ENCODE measurements around the gene LAMA3.
A peak's percentile ranks its signal among the peaks of the same experiment; 100 is the strongest.

LAMA3 gene

DNA sequence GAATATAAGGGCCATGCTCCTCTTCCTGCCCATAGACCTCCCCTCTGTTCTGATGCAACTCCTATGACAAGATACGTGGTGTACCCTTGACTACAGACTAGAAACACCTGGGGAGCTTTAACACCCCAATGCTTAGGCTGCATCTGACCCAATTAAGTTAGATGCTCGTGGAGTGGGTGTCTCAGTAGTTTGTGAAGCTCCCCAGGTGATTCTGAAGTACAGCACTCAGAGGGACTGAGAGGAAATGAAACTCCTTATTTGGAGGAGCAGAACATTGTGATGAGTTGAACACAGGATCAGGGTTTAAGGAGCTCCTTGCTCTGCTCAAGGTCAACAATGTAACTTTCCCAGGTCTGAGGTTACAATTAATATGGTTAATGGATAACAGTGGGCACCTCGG lies 245.0 kb downstream of the LAMA3 start:
- in situ Hi-C loops (cut with MboI; ENCODE audit: low sequenced_read_pairs, unreplicated experiment), result no loop called here
- DNase-seq (ENCODE audit: low spot score), result no peak
- TF ChIP-seq, protein P1, sequence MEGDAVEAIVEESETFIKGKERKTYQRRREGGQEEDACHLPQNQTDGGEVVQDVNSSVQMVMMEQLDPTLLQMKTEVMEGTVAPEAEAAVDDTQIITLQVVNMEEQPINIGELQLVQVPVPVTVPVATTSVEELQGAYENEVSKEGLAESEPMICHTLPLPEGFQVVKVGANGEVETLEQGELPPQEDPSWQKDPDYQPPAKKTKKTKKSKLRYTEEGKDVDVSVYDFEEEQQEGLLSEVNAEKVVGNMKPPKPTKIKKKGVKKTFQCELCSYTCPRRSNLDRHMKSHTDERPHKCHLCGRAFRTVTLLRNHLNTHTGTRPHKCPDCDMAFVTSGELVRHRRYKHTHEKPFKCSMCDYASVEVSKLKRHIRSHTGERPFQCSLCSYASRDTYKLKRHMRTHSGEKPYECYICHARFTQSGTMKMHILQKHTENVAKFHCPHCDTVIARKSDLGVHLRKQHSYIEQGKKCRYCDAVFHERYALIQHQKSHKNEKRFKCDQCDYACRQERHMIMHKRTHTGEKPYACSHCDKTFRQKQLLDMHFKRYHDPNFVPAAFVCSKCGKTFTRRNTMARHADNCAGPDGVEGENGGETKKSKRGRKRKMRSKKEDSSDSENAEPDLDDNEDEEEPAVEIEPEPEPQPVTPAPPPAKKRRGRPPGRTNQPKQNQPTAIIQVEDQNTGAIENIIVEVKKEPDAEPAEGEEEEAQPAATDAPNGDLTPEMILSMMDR (IDR thresholded peaks at IDR 0.05; ENCODE audit: borderline replicate concordance, control extremely low read depth, extremely low read depth, insufficient read depth, missing control alignments), result no peak

- DNase-seq (ENCODE audit: low spot score), result no peak
- in situ Hi-C loops (cut with MboI; ENCODE audit: low sequenced_read_pairs, unreplicated experiment), result no loop called here
- TF ChIP-seq, protein P1 (IDR thresholded peaks at IDR 0.05; ENCODE audit: borderline replicate concordance, control extremely low read depth, extremely low read depth, insufficient read depth, missing control alignments), result no peak
Measured at GRCh38 chr18:23934863-23935262, 245.6 kb downstream of the LAMA3 start.

DNA sequence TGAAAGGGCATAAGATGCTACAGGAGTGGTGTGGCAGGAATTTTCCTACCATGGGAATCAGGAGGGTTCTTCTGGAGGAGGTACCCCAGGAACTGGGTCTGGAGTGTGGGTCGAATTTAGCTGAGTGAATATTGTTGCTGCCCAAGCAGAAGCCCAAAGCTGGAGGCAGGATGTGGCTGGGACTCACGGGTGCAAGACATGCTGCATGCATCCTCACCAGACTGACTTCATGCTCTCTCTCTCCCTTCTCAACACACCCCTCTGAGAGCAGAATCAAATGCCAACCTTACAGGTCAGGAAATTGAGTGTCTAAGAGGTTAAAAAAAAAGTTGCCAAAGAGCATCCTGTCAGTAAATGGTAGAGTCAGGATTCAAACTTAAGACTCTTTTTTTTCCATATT lies 246.6 kb downstream of the LAMA3 start:
- TF ChIP-seq, protein P1 (IDR thresholded peaks at IDR 0.05; ENCODE audit: borderline replicate concordance, control extremely low read depth, extremely low read depth, insufficient read depth, missing control alignments), result no peak
- DNase-seq (ENCODE audit: low spot score), result no peak
- in situ Hi-C loops (cut with MboI; ENCODE audit: low sequenced_read_pairs, unreplicated experiment), result no loop called here

DNA sequence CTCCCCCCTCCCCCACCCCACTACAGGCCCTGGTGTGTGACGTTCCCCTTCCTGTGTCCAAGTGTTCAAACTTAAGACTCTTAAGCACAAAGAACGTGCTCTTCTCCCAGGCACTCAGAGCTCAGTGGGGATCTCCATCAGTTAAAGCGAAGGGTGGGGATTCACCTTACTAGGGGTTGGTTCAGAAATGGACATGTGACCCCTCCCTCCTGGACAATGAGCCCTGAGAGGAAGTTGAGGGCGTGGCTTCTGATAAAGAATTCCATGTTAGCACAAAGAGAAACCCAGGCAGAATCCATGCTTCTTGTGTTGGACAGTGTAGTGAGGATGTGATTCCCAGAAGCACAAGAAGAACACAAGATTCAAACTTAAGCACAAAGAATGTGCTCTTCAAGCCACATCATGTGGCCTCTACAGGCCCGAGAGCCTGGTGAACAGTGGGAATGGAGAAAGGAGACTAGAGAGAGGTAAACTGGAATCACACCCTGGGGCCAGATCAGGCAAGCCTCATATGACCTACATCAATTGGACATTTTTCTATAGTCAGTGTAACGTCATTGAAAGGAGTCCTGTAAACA lies 247.2 kb downstream of the LAMA3 start:
- TF ChIP-seq, protein P1 (IDR thresholded peaks at IDR 0.05; ENCODE audit: borderline replicate concordance, control extremely low read depth, extremely low read depth, insufficient read depth, missing control alignments), result no peak
- in situ Hi-C loops (cut with MboI; ENCODE audit: low sequenced_read_pairs, unreplicated experiment), result no loop called here
- no peak for DNase-seq (ENCODE audit: low spot score)

DNA sequence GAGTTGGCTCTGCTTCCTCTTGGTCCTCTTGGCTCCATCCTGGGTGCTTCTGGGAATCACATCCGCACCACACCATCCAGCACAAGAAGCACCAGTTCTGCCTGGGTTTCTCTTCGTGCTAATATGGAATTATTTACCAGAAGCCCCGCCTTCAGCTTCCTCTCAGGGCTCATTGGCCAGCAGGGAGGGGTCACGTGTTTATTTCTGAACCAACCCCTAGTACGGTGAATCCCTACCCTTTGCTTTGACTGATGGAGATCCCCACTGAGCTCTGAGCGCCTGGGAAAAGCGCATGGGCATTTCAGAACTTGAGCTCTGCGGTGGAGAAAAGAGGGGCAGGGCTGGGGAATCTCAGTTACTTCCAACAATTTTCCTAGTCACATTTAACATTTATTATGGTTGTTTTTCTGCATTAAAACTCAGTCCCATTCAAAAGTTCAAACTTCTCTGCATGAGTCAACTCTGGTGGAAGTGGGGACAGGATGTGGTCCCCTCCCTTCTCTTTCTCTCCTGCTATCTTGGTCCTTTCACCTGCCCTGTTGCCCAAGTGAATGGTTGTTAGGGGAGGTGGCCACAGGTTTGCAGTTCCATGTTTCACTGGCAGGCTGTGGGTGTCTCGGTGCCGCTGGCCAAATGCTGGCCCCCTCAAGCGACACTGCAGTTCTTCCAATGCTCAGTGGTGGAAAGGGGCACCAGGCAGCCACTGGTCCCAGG lies 248.9 kb downstream of the LAMA3 start:
- TF ChIP-seq, protein P1 (IDR thresholded peaks at IDR 0.05; ENCODE audit: borderline replicate concordance, control extremely low read depth, extremely low read depth, insufficient read depth, missing control alignments), result no peak
- DNase-seq (ENCODE audit: low spot score), result peak; percentile 41
- in situ Hi-C loops (cut with MboI; ENCODE audit: low sequenced_read_pairs, unreplicated experiment), result no loop called here

- no peak for DNase-seq (ENCODE audit: low spot score)
- TF ChIP-seq, protein P1 (IDR thresholded peaks at IDR 0.05; ENCODE audit: borderline replicate concordance, control extremely low read depth, extremely low read depth, insufficient read depth, missing control alignments), result no peak
- in situ Hi-C loops (cut with MboI; ENCODE audit: low sequenced_read_pairs, unreplicated experiment), result no loop called here
Measured at GRCh38 chr18:23938901-23939341, 249.7 kb downstream of the LAMA3 start.
